SK-N-SH (cell line): ENCODE data around the gene MFN1. TPM values are rescaled to one million over a fixed set of nuclear protein-coding genes. Genes with fewer than 3 reads are reported as not detected.

Experiments used
- CTCF ChIA-PET: fragments of 300-600, 350-600 bp; formaldehyde crosslinking; extraction: SDS; loops from one replicate; lab custom pipeline; 2021; lab: Yijun Ruan, JAX
- POLR2A ChIA-PET: fragments of 350-600 bp; sonication (Branson Sonifier 250); formaldehyde crosslinking; extraction: SDS; loops from one replicate; lab custom pipeline; 2020; ENCODE audit warnings: antibody characterized with exemption, inconsistent platforms; lab: Yijun Ruan, JAX
- DNase-seq: peaks from one replicate; pipeline ENCODE4 v3.0.0; 2012
- H2AFZ ChIP-seq: fragments of 200-600 bp; sonication (generic); 2 replicates; pipeline ENCODE4 v1.8.1; 2016; ENCODE audit warnings: antibody characterized with exemption, mild to moderate bottlenecking, low read depth
- H3F3A ChIP-seq: fragments of 200-600 bp; sonication (generic); replicated peaks from 2 replicates; pipeline ENCODE3; 2016; ENCODE audit warnings: antibody characterized with exemption, mild to moderate bottlenecking; ENCODE audit not compliant: insufficient read depth
- H3K27ac ChIP-seq, 2 experiments: fragments of 200-500 bp in 1 of 2; fragments of 200-600 bp in 1 of 2; sonication (Bioruptor generic) in 1 of 2; sonication (generic), shearing (Covaris generic) in 1 of 2; 2 replicates each; pipeline versions ENCODE4 v1.5.1 to v1.6.1; 2014 to 2016; ENCODE audit warnings: low read depth in 2 of 2, inconsistent platforms in 1 of 2, low read length in 1 of 2, mild to moderate bottlenecking in 1 of 2, mixed read lengths in 1 of 2
- H3K27me3 ChIP-seq: fragments of 200-600 bp; sonication (generic), shearing (Covaris generic); 2 replicates; pipeline ENCODE4 v1.6.1; 2016; ENCODE audit warnings: mixed run types; ENCODE audit not compliant: insufficient read depth
- H3K36me3 ChIP-seq, 2 experiments: fragments of 200-500 bp in 1 of 2; fragments of 200-600 bp in 1 of 2; sonication (Bioruptor generic) in 1 of 2; sonication (generic) in 1 of 2; replicated peaks in 1 of 2; 2 replicates each; pipeline versions ENCODE3 to v1.5.1; 2014 to 2016; ENCODE audit warnings: low read length in 1 of 2, mild to moderate bottlenecking in 1 of 2; ENCODE audit not compliant: insufficient read depth in 2 of 2, control insufficient read depth in 1 of 2
- H3K4me1 ChIP-seq, 2 experiments: fragments of 200-500 bp in 1 of 2; fragments of 200-600 bp in 1 of 2; sonication (Bioruptor generic) in 1 of 2; sonication (generic), shearing (Covaris generic) in 1 of 2; 2 replicates each; pipeline versions ENCODE4 v1.5.1 to v1.6.1; 2014 to 2016; ENCODE audit warnings: low read depth in 1 of 2, low read length in 1 of 2, mixed run types in 1 of 2; ENCODE audit not compliant: insufficient read depth in 2 of 2, control insufficient read depth in 1 of 2
- H3K4me2 ChIP-seq: fragments of 200-600 bp; sonication (generic), shearing (Covaris generic); 2 replicates; pipeline ENCODE4 v1.6.1; 2017; ENCODE audit warnings: mixed run types
- H3K4me3 ChIP-seq, 2 experiments: fragments of 200-500 bp in 1 of 2; fragments of 200-600 bp in 1 of 2; sonication (Bioruptor generic) in 1 of 2; sonication (generic), shearing (Covaris generic) in 1 of 2; 2 replicates each; pipeline versions ENCODE4 v1.5.1 to v1.8.1; 2014 to 2016; ENCODE audit warnings: low read depth in 2 of 2, inconsistent platforms in 1 of 2, low read length in 1 of 2, mild to moderate bottlenecking in 1 of 2, mixed read lengths in 1 of 2, moderate library complexity in 1 of 2
- H3K79me2 ChIP-seq: fragments of 200-600 bp; sonication (generic); 2 replicates; pipeline ENCODE4 v1.8.1; 2017; ENCODE audit warnings: mild to moderate bottlenecking; ENCODE audit not compliant: insufficient read depth
- H3K9ac ChIP-seq: fragments of 200-600 bp; sonication (generic); 2 replicates; pipeline ENCODE4 v1.6.1; 2017; ENCODE audit warnings: mixed run types
- H3K9me2 ChIP-seq: fragments of 200-600 bp; sonication (generic); 2 replicates; pipeline ENCODE4 v1.6.1; 2017; ENCODE audit warnings: mixed run types
- H3K9me3 ChIP-seq: fragments of 200-600 bp; sonication (generic); 2 replicates; pipeline ENCODE4 v1.6.1; 2017; ENCODE audit warnings: mixed run types, mild to moderate bottlenecking, moderate library complexity
- H4K20me1 ChIP-seq: fragments of 200-600 bp; sonication (generic); 2 replicates; pipeline ENCODE4 v1.6.1; 2017; ENCODE audit warnings: mild to moderate bottlenecking, mixed run types; ENCODE audit not compliant: insufficient read depth
- FOSL2 ChIP-seq: IDR thresholded peaks from 2 replicates; pipeline ENCODE4 v1.4.0; 2012; ENCODE audit warnings: low read depth, mild to moderate bottlenecking, moderate library complexity, borderline replicate concordance
- FOXJ3 ChIP-seq: sonication (generic); formaldehyde crosslinking; IDR thresholded peaks from 2 replicates; pipeline ENCODE4 v1.5.1; 2020; ENCODE audit warnings: mild to moderate bottlenecking, missing genetic modification reagents
- MAX ChIP-seq: IDR thresholded peaks from 2 replicates; pipeline ENCODE4 v1.4.0; 2012; ENCODE audit warnings: low read depth
- RCOR1 ChIP-seq: fragments of 150-350 bp; IDR thresholded peaks from 2 replicates; pipeline ENCODE4 v1.6.1; 2017; ENCODE audit warnings: antibody characterized with exemption, low read length
- SIN3A ChIP-seq: IDR thresholded peaks from 2 replicates; pipeline ENCODE4 v1.6.1; 2012; ENCODE audit warnings: low read depth, mild to moderate bottlenecking, low read length, moderate library complexity, borderline replicate concordance
- SMC3 ChIP-seq: IDR thresholded peaks from 2 replicates; pipeline ENCODE4 v1.6.1; 2012; ENCODE audit warnings: low read depth, low read length, improper control_type of control experiment
- TAF1 ChIP-seq: IDR thresholded peaks from 2 replicates; pipeline ENCODE4 v1.6.1; 2012; ENCODE audit warnings: low read depth, mild to moderate bottlenecking, low read length, moderate library complexity, borderline replicate concordance
- WGBS: methylation state at CpG from one replicate; pipeline ENCODE4 v1.1.6; 2017; ENCODE audit warnings: low lambda C conversion rate; 5-methylcytosine and 5-hydroxymethylcytosine counted together
- polyA plus RNA-seq, 3 experiments: library from polyadenylated mRNA; depleted of rRNA; stranded (reverse); fragments of >200 nt; gene quantifications; 2 replicates each; pipeline ENCODE4 v1.2.3, GENCODE V29; 2012
- TF ChIP-seq, protein P1 (sequence below): IDR thresholded peaks from 2 replicates; pipeline ENCODE4; 2012
- TF ChIP-seq, protein P2 (sequence below): IDR thresholded peaks from 2 replicates; pipeline ENCODE4 v1.4.0; 2012; ENCODE audit warnings: low read depth, borderline replicate concordance

The MFN1 gene
- polyA plus RNA-seq, 1 of the 3 experiments (the other 2 are of a cell fraction): 15.7 TPM

- 90% methylated on average over 12 of the region's 12 CpGs for WGBS
- Histone ChIP-seq H3K4me3 (no peak overlapping the region), H2AFZ (no peak overlapping the region), H3K4me1 (no peaks in the 10 kb centered on the region), H3K4me2 (no peak overlapping the region), H4K20me1 (no peaks in the 10 kb centered on the region), H3K27ac (no peak overlapping the region), H3K79me2 (no peaks in the 10 kb centered on the region), H3K9me2 (no peaks in the 10 kb centered on the region), H3F3A (peaks cover 4% of the 10 kb centered on the region), H3K36me3 (peaks cover 77% of the 10 kb centered on the region in 2 experiments), H3K27me3 (no peaks in the 10 kb centered on the region), H3K9ac (no peak overlapping the region), H3K9me3 (no peaks in the 10 kb centered on the region)
- TF ChIP-seq, protein P1, sequence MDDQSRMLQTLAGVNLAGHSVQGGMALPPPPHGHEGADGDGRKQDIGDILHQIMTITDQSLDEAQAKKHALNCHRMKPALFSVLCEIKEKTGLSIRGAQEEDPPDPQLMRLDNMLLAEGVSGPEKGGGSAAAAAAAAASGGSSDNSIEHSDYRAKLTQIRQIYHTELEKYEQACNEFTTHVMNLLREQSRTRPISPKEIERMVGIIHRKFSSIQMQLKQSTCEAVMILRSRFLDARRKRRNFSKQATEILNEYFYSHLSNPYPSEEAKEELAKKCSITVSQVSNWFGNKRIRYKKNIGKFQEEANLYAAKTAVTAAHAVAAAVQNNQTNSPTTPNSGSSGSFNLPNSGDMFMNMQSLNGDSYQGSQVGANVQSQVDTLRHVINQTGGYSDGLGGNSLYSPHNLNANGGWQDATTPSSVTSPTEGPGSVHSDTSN: no peak
- TF ChIP-seq, protein P2, sequence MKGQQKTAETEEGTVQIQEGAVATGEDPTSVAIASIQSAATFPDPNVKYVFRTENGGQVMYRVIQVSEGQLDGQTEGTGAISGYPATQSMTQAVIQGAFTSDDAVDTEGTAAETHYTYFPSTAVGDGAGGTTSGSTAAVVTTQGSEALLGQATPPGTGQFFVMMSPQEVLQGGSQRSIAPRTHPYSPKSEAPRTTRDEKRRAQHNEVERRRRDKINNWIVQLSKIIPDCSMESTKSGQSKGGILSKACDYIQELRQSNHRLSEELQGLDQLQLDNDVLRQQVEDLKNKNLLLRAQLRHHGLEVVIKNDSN: no peak
- DNase-seq: no peak
- POLR2A ChIA-PET: no interaction called here
- CTCF ChIA-PET: interaction anchor here (0.9 kb wide), 1 partner anchor 360 kb away, joined by 3 read pairs; no protein-coding TSS in a partner anchor
Observed at GRCh38 chr3:179375091-179375999, 27.8 kb downstream of the MFN1 start.

GRCh38 chr3:179376474-179376873 is 29.0 kb downstream of the MFN1 start:
- Histone ChIP-seq H3K4me1 (no peaks in the 10 kb centered on the region), H3K4me2 (no peak overlapping the region), H3K36me3 (peaks cover 77 to 80% of the 10 kb centered on the region in 2 experiments), H3K27me3 (no peaks in the 10 kb centered on the region), H3K79me2 (no peaks in the 10 kb centered on the region), H2AFZ (no peak overlapping the region), H3F3A (peaks cover 4% of the 10 kb centered on the region), H3K9me3 (no peaks in the 10 kb centered on the region), H3K9ac (no peak overlapping the region), H3K4me3 (no peak overlapping the region), H3K27ac (no peak overlapping the region), H3K9me2 (no peaks in the 10 kb centered on the region), H4K20me1 (no peaks in the 10 kb centered on the region)
- WGBS: 97% methylated on average over 1 of the region's 1 CpG
- no peak for TF ChIP-seq MAX
- no peak for TF ChIP-seq SIN3A
- TF ChIP-seq SMC3: no peak
- ChIA-PET POLR2A (no interaction called here), CTCF (interaction anchor here (0.9 kb wide), 1 partner anchor 361 kb away, joined by 3 read pairs; no protein-coding TSS in a partner anchor)
- no peak for DNase-seq

GRCh38 chr3:179391906-179392305 is 44.4 kb downstream of the MFN1 start:
- no peak overlapping the region for H3K4me3 ChIP-seq
- H3K9me2 ChIP-seq: no peaks in the 10 kb centered on the region
- no peak overlapping the region for H2AFZ ChIP-seq
- no peak overlapping the region for H3K4me2 ChIP-seq
- no peaks in the 10 kb centered on the region for H3K4me1 ChIP-seq
- H3K27ac ChIP-seq: no peak overlapping the region; a peak in 1 of 4 replicates
- H4K20me1 ChIP-seq: no peaks in the 10 kb centered on the region
- CTCF ChIA-PET: no interaction called here
- H3K79me2 ChIP-seq: peaks cover 5% of the 10 kb centered on the region; the same call in 1 of the 2 replicates
- H3K27me3 ChIP-seq: no peaks in the 10 kb centered on the region
- peaks cover 69 to 72% of the 10 kb centered on the region in 2 experiments for H3K36me3 ChIP-seq
- POLR2A ChIA-PET: no interaction called here
- no peak for DNase-seq
- H3K9ac ChIP-seq: no peak overlapping the region
- WGBS: 97% methylated on average over 1 of the region's 1 CpG
- H3F3A ChIP-seq: peaks cover 4% of the 10 kb centered on the region
- TF ChIP-seq MAX: no peak
- TF ChIP-seq TAF1: no peak
- no peak for TF ChIP-seq FOSL2
- no peak for TF ChIP-seq RCOR1
- TF ChIP-seq FOXJ3: no peak
- TF ChIP-seq, protein P1: no peak
- TF ChIP-seq, all 33 proteins: peak for 0
- no peaks in the 10 kb centered on the region for H3K9me3 ChIP-seq
